ENCODE measurements around the gene CNOT3.

Gene CNOT3

DNA sequence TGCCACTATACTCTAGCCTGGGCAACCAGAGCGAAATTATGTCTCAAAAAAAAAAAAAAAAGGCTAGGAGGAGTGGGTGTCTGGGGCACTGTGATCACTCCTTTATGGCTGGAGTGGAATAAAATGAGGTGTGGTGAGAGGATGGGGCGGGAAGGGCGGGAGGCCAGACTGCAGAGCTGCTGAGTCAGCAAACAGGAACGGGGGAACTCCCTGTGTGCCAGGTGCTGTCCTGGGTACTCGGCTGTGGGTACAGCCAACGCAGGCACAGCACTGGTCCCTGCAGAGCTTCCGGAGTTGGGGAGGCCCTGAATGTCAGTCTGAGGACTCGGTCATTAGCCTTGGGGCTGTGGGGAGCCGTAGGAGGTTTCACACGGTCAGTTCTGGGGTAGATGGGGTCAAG is 16.3 kb upstream of the CNOT3 start:
- no peak overlapping the region for H3K4me3 ChIP-seq (ENCODE audit: low read depth, low read length)
- TF ChIP-seq MYC (IDR thresholded peaks at IDR 0.05; ENCODE audit: low read depth, low read length), result no peak
- TF ChIP-seq POLR2A (IDR thresholded peaks at IDR 0.05; ENCODE audit: extremely low read depth, insufficient read length), result no peak
- TF ChIP-seq, protein P1, sequence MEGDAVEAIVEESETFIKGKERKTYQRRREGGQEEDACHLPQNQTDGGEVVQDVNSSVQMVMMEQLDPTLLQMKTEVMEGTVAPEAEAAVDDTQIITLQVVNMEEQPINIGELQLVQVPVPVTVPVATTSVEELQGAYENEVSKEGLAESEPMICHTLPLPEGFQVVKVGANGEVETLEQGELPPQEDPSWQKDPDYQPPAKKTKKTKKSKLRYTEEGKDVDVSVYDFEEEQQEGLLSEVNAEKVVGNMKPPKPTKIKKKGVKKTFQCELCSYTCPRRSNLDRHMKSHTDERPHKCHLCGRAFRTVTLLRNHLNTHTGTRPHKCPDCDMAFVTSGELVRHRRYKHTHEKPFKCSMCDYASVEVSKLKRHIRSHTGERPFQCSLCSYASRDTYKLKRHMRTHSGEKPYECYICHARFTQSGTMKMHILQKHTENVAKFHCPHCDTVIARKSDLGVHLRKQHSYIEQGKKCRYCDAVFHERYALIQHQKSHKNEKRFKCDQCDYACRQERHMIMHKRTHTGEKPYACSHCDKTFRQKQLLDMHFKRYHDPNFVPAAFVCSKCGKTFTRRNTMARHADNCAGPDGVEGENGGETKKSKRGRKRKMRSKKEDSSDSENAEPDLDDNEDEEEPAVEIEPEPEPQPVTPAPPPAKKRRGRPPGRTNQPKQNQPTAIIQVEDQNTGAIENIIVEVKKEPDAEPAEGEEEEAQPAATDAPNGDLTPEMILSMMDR (IDR thresholded peaks at IDR 0.05; ENCODE audit: low read depth, low read length), result no peak
- TF ChIP-seq, protein P2, sequence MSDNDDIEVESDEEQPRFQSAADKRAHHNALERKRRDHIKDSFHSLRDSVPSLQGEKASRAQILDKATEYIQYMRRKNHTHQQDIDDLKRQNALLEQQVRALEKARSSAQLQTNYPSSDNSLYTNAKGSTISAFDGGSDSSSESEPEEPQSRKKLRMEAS (IDR thresholded peaks at IDR 0.05; ENCODE audit: low read depth, low read length), result no peak
- no peak for DNase-seq (ENCODE audit: low read depth)

DNA sequence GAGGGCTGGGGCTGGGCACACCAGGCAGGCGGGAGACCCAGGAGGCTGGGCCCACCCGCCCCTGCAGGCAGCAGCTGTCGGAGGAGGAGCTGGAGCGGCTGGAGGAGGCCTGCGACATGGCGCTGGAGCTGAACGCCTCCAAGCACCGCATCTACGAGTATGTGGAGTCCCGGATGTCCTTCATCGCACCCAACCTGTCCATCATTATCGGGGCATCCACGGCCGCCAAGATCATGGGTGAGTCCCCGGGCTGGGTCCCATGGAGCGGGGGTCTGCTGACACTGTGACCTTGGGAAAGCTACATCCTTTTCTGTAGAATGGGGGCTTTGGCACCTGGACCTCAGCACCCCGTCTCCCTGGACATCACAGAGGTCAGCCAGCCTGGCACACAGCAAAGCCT is 13.9 kb upstream of the CNOT3 start:
- DNase-seq (ENCODE audit: low read depth), result no peak
- no peak overlapping the region for H3K4me3 ChIP-seq (ENCODE audit: low read depth, low read length)
- TF ChIP-seq, protein P1 (IDR thresholded peaks at IDR 0.05; ENCODE audit: low read depth, low read length), result no peak
- TF ChIP-seq POLR2A (IDR thresholded peaks at IDR 0.05; ENCODE audit: extremely low read depth, insufficient read length) (no peak), MYC (IDR thresholded peaks at IDR 0.05; ENCODE audit: low read depth, low read length) (no peak)
- TF ChIP-seq, protein P2 (IDR thresholded peaks at IDR 0.05; ENCODE audit: low read depth, low read length), result no peak

DNA sequence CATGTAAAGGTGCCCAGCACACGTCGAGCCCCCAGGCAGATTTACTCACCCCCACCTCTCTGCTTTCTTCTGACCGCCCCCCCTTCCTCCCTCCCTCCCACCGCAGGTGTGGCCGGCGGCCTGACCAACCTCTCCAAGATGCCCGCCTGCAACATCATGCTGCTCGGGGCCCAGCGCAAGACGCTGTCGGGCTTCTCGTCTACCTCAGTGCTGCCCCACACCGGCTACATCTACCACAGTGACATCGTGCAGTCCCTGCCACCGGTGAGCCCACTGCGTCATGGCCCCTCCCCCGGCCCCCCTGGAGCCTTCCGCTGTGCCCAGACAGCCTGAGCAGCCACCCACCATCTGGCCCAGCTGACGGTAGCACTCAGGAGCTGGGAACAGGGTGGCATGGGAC is 13.2 kb upstream of the CNOT3 start:
- no peak for DNase-seq (ENCODE audit: low read depth)
- H3K4me3 ChIP-seq (ENCODE audit: low read depth, low read length), result no peak overlapping the region
- TF ChIP-seq, protein P2 (IDR thresholded peaks at IDR 0.05; ENCODE audit: low read depth, low read length), result no peak
- no peak for TF ChIP-seq MYC (IDR thresholded peaks at IDR 0.05; ENCODE audit: low read depth, low read length)
- TF ChIP-seq, protein P1 (IDR thresholded peaks at IDR 0.05; ENCODE audit: low read depth, low read length), result no peak
- no peak for TF ChIP-seq POLR2A (IDR thresholded peaks at IDR 0.05; ENCODE audit: extremely low read depth, insufficient read length)

DNA sequence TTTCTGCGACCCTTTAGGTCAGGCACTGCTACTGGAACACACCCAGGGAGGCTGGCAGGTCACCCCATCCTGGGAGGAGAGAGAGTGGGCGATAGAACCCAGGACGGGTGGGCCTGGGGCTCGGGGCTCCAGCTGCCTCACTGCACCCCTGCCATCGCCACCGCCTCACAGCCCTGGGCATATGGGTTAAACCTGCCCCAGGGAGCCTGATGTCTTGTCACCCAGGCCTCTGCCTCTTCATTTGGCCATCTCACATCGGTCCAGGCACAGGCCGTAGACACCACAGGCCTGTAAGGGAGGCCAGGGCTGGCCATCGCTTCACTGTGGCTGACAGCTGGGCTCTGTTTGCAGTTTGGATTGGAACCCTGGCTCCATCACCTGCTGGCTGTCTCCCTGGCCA is 11.8 kb upstream of the CNOT3 start:
- DNase-seq (ENCODE audit: low read depth), result no peak
- no peak overlapping the region for H3K4me3 ChIP-seq (ENCODE audit: low read depth, low read length)
- TF ChIP-seq POLR2A (IDR thresholded peaks at IDR 0.05; ENCODE audit: extremely low read depth, insufficient read length), result no peak
- TF ChIP-seq, protein P1 (IDR thresholded peaks at IDR 0.05; ENCODE audit: low read depth, low read length), result no peak
- TF ChIP-seq, protein P2 (IDR thresholded peaks at IDR 0.05; ENCODE audit: low read depth, low read length), result no peak
- no peak for TF ChIP-seq MYC (IDR thresholded peaks at IDR 0.05; ENCODE audit: low read depth, low read length)

DNA sequence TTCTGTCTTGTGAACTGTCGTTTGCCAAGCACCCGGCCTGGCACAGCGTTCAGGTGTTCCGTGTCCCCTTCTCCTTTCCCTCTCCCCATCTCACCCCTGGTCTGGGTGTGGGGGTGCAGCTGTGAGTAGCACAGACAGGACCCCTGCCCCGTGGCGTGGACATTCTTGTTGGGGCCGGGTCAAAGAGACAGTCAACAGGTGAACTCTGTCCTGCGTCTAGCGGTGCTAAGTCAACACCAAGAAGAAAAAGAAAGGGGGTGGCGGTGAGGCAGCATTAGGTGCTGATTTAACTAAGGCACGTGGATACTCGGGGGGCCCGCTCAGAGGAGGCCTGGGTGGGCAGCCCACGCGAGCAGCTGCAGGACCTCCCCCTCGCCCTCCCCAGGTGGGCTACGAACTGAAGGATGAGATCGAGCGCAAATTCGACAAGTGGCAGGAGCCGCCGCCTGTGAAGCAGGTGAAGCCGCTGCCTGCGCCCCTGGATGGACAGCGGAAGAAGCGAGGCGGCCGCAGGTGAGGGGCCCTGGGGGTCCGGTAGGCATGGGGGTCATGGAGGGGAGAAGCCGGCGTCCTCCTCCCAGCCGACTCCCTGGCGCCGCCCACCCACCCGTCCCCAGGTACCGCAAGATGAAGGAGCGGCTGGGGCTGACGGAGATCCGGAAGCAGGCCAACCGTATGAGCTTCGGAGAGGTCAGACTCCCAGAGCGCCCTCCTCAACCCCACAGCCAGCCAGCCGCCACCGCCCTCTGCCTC is 9.7 kb upstream of the CNOT3 start:
- no peak overlapping the region for H3K4me3 ChIP-seq (ENCODE audit: low read depth, low read length)
- TF ChIP-seq, protein P2 (IDR thresholded peaks at IDR 0.05; ENCODE audit: low read depth, low read length), result no peak
- TF ChIP-seq, protein P1 (IDR thresholded peaks at IDR 0.05; ENCODE audit: low read depth, low read length), result no peak
- no peak for TF ChIP-seq MYC (IDR thresholded peaks at IDR 0.05; ENCODE audit: low read depth, low read length)
- TF ChIP-seq POLR2A (IDR thresholded peaks at IDR 0.05; ENCODE audit: extremely low read depth, insufficient read length), result no peak
- DNase-seq (ENCODE audit: low read depth), result no peak
